ENCODE measurements around the gene DHCR7.

- TF ChIP-seq TCF12 (IDR thresholded peaks at IDR 0.05) = no peak
- TF ChIP-seq GABPA (IDR thresholded peaks at IDR 0.05; ENCODE audit: low read depth) = no peak
- no peak for TF ChIP-seq EZH2phosphoT487 (IDR thresholded peaks at IDR 0.05; ENCODE audit: borderline replicate concordance, low read depth)
- no peak for TF ChIP-seq USF2 (IDR thresholded peaks at IDR 0.05; ENCODE audit: borderline replicate concordance, low read depth, low read length)
- TF ChIP-seq CTCF (IDR thresholded peaks at IDR 0.05) = no peak
These were observed 30.3 kb upstream of the DHCR7 start for GRCh38 chr11:71478528-71478840.
